ENCODE results near the gene PGAP1.

GRCh38 chr2:196802401-196802800 lies 124.1 kb downstream of the PGAP1 start:
- no peak for TF ChIP-seq POLR2A (IDR thresholded peaks at IDR 0.05)
- TF ChIP-seq CTCF (IDR thresholded peaks at IDR 0.05) = no peak
- TF ChIP-seq POLR2AphosphoS5 (IDR thresholded peaks at IDR 0.05) = no peak

All from breast epithelium (tissue), 3 donors.